ENCODE measurements around the gene LEP.
"Not testable (repeated sequence)": the region's sequence is repeated elsewhere in the genome, so short reads cannot be mapped to it uniquely, and the experiment has no call there.

The LEP gene

DNA sequence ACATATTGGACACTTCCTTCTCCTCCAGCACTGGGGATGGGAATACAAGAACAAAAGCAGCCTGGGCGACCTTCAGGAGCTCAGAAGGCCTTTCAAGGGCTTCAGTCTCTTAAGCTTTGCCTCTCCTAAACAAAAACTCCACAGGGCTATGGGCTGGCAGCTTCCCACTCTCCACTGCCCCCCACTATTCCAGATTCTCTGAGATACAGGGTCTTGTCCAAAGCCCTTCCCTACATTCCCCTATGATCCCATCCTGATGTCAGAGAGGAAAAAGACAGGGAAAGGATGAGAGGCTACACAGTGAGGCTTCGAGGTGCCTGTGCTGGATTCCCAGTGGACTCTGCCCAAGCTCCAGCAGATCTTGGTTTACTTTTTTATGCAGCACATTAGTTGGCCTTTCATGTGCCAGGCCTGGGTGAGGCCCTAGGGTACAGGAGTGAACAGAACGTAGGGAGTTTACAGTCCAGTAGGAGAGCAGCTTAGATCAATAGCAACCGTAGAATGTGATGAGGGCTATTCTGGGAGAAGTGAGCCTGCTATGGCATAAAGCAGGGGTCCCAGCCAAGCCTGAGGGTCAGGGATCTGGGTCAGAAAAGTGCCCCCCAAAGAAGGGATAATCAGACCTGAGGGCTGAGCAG is 33.3 kb downstream of the LEP start:
- no peak for DNase-seq (ENCODE audit: low spot score)

DNA sequence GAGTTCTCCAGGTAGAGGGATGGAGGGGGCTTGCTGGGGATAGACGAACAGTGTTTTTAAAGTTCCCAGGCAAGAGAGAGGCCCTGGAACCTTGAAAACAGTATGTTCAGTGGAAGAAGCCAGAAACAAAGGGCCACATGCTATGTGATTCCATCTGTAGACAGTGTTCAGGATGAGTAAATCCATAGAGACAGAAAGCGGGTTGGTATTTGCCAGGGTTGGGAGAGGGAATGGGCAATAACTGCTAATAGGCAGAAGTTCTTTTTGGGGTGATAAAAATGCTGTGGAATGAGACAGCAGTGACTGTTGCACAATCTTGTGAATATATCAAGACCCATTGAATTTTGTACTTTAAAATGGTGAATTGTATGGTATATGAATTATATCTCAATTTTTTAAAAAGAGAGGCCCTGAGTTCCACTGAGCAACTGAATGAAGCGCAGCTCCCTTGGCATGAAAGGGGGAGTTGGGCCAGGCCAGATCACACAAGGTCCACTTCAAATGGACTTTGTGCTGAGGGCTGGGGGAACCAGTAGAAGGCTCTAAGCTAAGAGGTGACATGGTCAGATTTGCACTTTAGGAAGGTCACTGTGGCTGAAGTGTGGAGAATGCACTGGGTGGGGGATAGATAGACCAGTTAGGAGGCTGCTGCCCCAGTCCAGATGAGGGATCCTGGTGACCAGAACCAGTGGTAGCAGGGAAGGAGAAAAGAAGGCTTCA is 34.0 kb downstream of the LEP start:
- no peak for DNase-seq (ENCODE audit: low spot score)

DNA sequence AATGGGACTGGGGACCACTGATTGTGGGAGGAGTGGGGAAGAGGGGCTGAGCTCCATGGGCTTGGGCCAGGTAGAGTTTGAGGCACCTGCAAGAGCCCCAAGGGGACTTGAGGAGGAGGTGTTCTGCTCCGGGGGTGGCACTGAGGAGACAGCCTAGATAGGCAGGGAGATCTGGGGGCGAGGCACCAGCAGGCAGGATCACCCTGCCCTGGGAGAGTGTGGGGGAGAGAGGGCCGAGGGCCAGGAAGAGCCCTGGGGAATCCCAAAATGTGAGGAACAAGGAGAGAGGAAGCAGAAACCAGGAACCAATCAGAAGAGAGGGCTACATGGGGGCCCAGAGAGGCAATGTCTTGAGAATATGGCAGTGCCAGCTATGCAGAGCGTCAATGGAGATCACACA is 34.6 kb downstream of the LEP start:
- DNase-seq (ENCODE audit: low spot score): no peak

DNA sequence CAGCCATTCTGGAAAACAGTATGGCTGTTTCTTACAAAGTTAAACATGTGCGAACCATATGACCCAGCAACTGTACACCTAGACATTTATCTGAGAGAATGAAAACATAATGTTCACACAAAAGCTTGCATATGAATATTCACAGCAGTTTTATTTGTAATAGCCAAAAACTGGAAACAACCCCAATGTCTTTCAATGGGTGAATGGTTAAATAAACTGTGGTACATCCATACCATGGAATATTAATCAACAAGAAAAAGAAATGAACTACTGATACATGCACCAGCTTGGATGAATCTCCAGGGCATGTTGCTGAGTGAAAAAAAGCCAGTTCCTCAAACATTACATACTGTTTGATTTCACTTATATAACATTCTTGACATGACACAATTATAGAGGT is 37.3 kb downstream of the LEP start:
- no peak for DNase-seq (ENCODE audit: low spot score)

DNA sequence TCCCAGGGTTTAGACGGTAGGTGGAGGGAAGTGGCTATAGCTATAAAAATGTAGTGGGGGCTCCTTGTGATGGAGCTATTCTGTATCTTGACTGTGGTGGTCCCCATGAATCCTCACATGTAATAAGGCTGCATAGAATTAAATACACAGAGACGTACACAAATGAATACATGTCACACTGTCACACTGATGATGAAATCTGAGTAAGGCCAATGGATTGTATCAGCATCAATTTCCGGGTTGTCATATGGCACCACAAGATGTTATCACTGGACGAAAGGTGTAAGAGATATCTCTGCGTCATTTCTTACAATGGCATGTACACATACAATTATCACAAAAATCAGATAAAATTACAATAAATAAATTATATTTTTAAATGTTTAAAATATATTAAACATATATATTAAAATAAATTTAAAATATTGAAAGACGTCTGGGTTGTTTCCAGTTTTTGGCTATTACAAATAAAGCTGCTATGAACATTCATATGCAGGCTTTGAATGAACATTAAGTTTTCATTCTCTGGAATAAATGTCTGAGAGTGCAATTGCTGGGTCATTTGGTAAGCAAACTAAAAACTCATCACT is 38.1 kb downstream of the LEP start:
- no peak for DNase-seq (ENCODE audit: low spot score)

DNA sequence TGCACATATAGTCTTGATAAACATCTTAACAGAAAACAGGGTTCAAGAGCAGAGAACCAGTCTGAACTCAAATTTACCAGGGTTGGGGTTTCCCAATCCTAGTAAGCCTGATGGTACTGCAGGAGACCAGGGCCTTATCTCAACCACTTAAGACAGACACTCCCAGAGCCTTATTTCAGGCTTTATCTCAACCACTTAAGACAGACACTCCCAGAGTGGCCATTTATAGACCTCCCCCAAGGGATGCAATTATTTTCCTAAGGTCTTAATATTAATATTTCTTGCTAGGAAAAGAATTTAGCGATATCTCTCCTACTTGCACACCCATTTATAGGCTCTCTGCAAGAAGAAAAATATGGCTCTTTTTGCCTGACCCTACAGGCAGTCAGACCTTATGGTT is 39.4 kb downstream of the LEP start:
- DNase-seq (ENCODE audit: low spot score): not testable (repeated sequence)

DNA sequence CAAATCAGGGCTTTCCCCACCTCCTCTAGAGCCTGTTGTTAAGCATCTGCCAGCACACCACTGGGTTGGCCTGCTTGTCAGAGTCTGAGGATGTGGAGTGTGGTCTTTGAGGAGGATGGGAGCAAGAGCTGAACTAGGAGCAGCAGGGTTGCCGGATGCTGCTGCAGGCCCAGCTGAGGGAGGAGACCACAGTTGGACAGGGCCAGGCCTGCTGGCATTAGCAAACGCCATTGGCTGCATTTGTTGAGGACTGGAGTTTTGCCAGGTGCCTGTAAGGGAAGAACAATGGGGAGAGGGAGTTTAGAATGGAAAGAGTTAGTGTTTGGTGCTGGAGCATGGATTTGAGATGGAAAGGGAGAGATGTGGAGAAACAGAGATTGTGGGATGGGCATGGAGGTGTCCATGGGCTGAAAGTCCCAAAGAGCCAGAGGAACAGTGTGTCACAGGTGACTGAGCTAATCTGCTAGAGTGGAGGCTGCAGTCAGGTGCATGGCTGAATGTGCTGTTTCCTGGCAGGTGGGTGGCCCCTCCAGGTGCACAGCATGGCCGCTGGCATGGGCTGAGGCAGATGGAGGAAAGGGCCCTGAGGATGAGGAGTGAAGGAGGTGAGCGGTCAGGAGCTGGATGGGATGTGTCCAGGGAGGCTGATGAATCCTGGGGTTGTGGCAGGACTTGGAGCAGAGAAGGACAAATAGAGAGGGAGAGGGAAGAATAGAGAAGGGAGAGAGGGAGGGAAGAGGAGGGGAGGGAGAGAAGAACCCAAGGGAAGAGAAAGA is 40.7 kb downstream of the LEP start:
- no peak for DNase-seq (ENCODE audit: low spot score)

DNA sequence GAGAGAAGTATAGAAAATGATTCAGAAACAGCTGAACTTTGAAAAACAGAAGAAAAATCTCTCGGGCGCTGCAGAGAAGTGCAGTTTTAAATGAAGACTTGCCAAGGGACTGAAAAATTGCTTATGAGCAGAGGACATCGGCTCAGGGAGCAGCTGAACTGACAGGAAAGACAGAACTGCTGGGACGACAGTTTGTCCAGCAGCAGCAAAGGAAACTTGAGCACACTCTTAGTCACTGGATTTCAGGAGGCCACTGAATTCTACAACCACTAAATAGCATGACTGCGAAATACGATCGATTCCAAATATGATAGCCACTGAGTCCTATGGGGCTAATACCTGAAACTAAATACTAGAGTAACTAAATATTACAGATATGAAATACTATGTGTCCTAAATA is 43.0 kb downstream of the LEP start:
- no peak for DNase-seq (ENCODE audit: low spot score)

DNA sequence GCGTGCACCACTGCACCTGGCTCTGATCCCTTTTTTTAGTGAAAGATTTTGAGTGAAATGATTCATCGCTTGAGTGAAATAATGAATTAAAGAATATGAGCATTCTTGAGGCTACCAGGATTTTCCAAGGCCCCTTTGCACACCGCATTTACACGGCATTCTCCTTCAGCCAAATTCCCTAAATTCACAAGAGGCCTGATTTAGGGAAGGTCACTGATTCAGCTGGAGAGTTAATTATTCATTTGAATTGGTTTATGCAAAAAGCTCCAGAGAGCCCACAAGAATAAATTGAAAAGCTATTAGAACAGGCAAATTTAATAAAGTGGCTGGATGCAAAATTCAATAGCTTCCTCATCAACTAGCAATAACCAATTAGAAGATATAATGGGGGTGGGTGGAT is 46.5 kb downstream of the LEP start:
- no peak for DNase-seq (ENCODE audit: low spot score)

DNA sequence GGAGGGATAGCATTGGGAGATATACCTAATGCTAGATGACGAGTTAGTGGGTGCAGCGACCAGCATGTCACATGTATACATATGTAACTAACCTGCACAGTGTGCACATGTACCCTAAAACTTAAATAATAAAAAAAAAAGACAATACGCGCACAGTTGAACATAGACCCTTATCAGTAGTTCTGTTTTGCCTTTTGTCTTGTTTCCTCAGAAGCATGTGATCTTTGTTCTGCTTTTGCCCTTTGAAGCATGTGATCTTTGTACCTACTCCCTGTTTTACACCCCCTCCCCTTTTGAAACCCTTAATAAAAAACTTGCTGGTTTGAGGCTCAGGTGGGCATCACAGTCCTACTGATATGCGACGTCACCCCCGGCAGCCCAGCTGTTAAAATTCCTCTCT is 56.9 kb downstream of the LEP start:
- not testable (repeated sequence) for DNase-seq (ENCODE audit: low spot score)

DNA sequence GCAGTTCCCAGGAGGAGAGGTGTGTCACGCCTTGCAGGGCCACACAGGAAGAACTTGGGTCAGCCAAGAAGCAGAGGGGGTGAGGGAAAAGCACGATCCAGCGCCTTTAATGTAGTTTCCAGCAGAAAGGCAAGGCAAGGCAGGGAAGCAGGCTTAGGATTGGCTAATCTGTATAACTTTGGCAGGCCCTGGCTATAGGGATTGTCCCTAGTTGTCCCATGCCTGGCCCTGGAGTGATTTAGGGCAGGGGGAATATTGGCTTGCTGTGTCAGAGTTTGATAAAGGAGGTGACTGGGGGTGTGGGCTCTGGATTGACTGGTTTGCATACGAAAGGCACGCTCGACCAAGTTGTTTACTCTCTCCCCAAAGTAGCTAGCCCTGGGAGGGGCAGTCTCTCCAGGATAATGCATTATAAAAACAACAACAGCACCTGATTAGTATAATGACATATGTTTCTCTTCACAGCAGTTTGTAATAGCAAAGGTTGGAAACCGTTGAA is 58.1 kb downstream of the LEP start:
- DNase-seq (ENCODE audit: low spot score): no peak

DNA sequence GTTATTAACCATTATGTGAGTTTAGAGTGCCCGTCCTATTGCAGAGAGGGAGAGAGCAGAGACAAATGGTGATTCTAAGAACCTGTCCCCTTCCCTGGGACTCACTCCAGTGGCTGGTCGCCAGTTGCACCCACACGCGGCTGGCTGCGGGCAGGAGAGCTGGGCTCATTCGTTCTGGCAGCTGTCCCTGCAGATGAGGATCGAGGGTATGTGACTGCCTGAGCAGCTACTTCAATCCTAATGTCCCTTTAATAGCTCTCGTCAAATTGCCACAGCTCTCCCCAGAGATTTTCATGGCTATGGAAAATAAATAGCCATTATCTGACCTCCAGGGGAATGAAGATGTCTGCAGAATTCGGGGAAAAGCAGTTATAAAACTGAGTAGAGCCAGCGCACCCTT is 61.1 kb downstream of the LEP start:
- no peak for DNase-seq (ENCODE audit: low spot score)

DNA sequence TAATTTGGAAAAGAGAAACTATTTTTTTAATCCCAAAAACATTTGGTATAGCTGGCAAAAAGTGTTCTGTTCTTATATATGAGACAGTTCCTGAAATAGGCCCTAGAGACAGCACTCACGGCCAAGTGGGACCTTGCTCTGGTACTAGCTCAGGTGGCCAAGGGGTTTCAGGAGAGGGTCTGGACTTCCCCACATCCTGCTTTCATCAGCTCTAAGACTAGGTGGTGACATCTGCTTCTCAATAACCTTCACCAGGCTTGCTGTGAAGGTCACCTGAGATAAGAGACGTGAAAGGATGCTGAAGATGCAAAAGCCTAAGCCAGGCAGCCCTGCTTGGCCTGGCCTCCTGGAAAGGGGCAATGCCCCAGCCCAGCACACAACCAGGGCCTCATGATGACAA is 62.1 kb downstream of the LEP start:
- no peak for DNase-seq (ENCODE audit: low spot score)

DNA sequence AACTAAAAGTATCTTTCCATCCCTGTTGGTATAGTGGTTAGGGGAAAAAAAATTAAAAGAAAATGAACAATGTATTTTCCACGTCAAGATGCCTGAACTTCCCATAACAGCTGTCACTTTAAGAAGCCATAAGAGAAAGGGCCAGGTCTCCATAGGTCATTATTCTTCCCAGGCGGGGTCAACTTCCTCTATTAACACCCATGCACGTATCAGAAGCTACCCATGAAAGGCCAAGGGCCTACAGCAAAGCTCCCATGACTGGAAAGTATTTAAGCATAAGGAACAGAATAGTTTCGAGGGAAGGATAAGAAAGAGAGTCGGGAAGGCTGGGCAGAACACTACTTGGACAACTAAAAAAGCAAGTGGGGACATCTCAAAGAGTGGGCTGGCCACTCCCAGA is 62.6 kb downstream of the LEP start:
- no peak for DNase-seq (ENCODE audit: low spot score)

DNA sequence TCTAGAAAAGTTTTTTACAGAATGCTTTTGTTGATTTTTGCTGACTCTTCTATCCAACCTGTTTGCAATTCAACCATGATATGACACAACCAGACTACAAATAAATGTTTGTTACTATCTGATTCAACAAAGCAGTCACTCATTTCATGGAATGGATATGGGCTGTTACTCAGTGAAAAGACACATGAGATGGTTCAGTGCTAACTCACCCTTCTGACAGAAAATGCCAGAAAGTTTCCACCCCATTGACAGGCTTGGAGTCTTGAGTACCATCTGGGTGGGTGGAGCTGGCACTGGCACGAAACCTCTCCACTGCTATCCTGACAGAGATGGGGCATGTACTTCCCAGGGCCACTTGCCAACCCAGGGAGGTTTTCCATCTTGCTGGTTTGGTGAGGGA is 63.1 kb downstream of the LEP start:
- DNase-seq (ENCODE audit: low spot score): no peak

DNA sequence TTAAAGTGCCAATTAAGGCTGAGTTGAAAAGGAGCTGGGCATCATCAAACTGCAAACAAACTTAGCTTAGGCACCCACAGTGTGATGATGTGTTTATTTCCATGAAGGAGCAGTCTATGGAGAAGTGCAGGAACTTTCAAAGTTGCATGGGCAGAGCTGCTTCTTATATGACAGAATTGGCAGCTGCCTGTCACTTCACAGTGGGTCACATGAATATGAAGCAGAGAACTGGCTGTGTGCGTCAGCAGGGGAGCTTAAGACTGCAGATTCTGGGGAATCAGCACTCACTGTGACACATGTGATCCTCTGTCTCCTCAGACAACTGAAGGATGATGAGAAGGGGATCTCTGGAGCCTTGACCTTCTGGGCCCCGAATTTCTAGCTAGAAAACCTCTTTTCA is 66.0 kb downstream of the LEP start:
- no peak for DNase-seq (ENCODE audit: low spot score)

All from SW480 (cell line).